GOT3 (cell line): ENCODE data around the gene STAG1.
"Not testable (repeated sequence)": the region's sequence is repeated elsewhere in the genome, so short reads cannot be mapped to it uniquely, and the experiment has no call there.

Experiments used
- DNase-seq: peaks from one replicate; lab custom pipeline; 2025; ENCODE audit warnings: mixed read lengths; lab: John Stamatoyannopoulos, UW

STAG1 gene

DNA sequence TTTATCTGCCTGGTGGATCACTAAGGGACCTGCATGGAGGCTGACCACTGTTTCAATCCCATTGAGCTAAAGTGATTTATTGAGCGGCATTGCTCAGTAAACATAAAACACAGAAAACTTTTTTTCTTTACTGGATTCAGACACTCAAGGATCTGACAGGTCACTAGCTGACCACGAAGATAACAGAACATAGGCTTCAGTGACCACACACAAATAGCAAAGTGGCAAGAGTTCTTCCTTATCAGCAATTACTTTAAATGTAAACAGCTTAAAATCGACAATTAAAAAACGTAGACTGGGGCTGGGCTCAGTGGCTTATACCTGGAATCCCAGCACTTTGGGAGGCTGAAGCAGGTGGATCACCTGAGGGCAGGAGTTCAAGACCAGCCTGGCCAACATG, 48.7 kb downstream of the STAG1 start:
- no peak for DNase-seq

GRCh38 chr3:136699271-136699828, 52.8 kb downstream of the STAG1 start:
- no peak for DNase-seq

- no peak for DNase-seq
Measured at GRCh38 chr3:136698361-136698760, 53.8 kb downstream of the STAG1 start.

- DNase-seq = no peak
Measured at GRCh38 chr3:136696797-136697196, 55.4 kb downstream of the STAG1 start.

- no peak for DNase-seq
Measured at GRCh38 chr3:136694321-136694720, 57.9 kb downstream of the STAG1 start.

DNA sequence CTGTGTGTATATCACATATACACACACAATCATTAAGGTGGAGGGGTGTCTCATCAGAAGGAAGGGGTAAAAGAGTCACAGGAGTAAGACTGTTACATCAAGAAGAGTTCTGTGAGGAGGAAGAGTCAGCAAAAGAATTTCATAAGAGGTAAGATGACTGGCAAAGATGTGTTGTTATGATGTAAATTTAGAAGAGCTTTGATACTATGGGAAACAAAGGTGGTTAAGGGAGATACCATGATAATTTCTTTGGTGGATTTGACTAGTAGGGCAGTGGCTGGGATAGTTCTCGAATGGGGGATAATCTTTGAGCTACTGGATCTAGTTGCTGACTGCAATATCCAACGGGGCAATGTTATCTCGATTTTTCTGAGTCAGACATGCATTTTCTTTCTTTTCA, 61.6 kb downstream of the STAG1 start:
- DNase-seq = no peak

- no peak for DNase-seq
Measured at GRCh38 chr3:136685882-136686281, 66.3 kb downstream of the STAG1 start.

DNA sequence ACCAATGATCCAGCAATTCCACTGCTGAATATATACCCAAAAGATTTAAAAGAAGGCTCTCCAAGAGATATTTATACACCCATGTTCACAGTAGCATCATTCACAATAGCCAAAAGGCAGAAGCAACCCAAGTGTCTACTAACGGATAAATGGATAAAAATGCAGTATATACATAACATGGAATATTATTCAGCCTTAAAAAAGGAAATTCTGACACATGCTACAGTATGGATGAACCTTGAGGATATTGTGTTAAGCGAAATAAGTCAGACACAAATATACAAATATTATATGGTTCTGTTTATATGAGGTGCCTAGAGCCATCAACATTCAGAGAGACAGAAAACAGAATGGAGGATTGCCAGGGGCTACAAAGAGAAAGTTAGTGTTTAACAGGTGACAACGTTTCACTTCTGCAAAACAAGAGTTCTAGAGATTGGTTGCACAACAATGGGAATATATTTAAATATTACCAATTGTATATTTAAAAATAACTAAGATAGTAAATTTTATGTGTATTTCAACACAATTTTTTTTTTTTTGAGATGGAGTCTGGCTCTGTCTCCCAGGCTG, 69.4 kb downstream of the STAG1 start:
- no peak for DNase-seq

DNA sequence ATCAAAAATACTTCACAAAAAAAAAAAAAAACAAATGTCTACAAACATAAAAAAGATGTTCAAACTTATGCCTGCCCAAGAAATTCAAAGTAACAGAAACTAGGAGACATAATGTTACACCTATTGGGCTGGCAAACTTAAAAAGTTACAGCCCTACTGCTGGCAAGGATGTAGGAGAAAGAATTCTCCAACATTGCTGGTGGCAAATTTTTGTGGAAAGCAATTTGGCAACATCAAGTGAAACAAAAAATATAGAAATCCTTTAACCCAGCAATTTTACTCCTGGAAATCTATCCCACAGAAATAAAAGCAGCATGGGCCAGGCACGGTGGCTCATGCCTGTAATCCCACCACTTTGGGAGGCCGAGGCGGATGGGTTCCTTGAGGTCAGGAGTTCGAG, 73.2 kb downstream of the STAG1 start:
- no peak for DNase-seq

GRCh38 chr3:136676009-136676408, 76.2 kb downstream of the STAG1 start:
- no peak for DNase-seq

DNA sequence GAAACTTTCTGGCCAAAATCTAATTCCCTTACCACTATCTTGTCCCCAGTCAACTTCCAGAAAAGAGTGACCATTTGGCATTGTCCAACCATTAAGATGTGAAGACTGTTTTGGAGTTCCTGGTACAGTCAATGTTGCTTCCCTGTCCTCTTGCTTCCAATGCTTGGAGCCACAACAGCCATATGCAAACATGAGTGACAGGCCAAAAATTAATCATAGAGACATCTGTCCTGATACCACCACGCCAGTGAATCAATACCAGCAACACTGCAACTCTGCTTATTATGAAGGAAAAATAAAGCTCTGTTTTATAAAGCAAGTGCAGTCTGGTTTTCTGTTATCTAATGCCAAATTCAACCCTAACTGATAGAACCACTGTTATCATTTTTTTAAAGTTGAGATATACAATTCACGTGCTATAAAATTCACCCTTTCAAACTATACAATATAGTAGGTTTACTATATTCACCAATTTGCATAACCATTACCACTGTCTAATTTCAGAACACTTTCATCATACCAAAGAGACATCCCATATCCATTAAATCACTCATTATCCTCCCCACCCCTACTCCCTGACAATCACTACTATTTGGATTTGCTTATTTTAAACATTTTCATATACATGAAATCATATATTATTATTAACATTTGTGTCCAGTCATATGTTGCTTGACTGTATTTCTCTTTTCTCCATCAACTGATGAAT, 76.9 kb downstream of the STAG1 start:
- DNase-seq = no peak

DNA sequence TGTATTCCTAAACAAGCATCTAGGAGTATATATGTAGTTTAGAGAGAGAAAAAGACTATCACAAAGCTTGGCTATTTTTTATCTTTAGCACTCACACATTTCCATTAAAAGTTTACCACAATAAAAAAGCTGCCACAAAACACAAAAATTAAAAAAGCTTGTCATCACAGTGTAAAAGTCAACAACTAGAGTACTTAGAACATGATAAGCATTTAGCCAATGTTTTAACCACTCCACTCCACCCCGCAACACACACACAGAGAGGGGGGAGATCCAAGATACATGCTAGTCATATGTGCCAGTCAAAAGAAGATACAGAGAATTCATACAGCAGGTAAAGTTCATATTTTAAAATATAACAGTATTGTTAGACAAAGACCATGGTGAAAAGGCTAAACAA, 79.7 kb downstream of the STAG1 start:
- DNase-seq = no peak

DNA sequence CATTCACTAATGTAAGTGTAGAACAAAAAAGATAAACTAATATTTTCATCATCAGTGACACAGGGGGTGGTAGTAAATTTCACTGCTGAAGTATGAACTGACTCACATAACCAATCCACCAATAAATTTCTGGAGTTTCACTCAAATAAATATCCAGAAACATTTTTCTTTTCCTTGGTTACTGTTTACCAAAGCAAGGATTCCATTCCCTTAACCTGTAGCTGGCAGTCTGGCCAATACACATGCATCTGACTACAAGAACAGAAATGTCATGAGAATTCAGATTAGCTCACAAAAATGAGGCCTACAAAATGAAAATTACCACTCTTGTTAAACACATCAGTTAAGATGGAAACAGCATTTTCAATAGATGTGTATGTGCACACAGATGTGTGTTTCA, 80.3 kb downstream of the STAG1 start:
- DNase-seq = no peak

DNA sequence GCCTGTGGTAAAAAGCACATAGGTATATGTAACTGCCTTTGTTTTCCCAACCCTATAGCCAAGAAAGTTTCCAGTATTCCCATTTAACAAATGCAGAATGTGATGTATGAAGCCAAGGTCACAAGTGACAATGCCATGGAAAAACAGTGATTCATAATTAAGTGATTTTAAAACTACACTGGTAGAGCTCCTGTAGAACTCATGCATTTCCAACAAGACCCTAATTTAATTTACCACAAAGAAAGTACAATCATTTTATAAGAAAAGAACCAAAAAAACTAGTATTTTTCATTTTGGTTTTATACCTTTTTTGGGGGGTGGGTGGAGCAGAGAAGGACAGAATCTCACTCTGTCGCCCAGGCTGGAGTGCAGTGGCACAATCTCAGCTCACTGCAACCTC, 82.0 kb downstream of the STAG1 start:
- no peak for DNase-seq

DNA sequence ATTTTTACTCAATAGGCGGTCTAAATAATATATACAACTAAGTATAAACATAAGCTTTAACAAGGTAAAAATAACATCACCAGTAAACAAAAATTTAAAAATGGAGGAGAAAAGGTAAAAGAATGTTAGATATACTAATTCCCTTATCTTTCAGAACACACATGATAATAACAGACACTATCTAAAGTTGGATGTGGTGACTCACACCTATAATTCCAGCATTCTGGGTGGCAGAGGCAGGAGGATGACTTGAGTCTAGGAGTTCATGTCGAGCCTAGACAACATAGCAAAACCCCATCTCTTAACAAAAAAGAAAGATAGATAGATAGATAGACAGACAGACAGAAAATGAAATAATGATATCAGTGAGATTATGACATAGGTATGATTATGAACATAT, 85.1 kb downstream of the STAG1 start:
- no peak for DNase-seq

GRCh38 chr3:136666301-136666700, 85.9 kb downstream of the STAG1 start:
- DNase-seq = not testable (repeated sequence)

- no peak for DNase-seq
Measured at GRCh38 chr3:136664771-136665170, 87.4 kb downstream of the STAG1 start.

GRCh38 chr3:136661282-136661681, 90.9 kb downstream of the STAG1 start:
- DNase-seq = no peak

DNA sequence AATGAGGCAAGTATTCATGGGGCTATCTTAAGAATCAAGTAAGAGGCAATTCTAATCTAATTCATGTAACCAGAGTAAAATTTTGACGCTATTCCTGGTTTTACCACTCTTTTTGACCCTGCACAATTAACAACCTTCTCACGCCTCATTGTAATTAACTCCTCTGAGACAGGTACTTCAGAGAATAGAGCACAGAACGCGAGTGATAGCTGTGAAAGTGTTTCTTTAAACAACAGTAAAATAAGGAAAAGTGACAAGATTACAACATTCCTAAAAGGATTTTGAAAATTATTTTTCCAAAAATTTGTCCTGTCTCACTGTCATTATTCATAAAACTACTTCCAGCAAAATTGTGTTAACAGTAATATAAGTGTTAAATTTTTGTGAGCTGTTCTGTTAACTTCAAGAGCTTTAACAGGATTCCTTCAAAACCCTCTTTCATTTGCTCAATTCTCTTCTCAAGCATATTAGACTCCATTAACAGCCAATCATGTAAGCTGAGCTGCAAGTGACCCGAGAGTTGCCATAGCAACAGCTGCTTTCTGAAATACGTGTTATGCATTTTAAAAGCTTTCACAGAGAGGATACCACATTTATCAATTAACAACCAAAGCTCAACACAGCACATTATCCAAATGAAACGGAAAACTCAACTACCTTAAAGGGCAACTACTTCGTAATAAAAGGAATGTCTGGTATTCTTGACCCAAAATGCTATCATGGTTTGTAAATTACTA, 93.1 kb downstream of the STAG1 start:
- DNase-seq = no peak

GRCh38 chr3:136657526-136657925, 94.7 kb downstream of the STAG1 start:
- DNase-seq = no peak

GRCh38 chr3:136653628-136654027, 98.5 kb downstream of the STAG1 start:
- DNase-seq = no peak

- no peak for DNase-seq
Measured at GRCh38 chr3:136651581-136651980, 100.6 kb downstream of the STAG1 start.

GRCh38 chr3:136650461-136650860, 101.7 kb downstream of the STAG1 start:
- DNase-seq = no peak
